Measurements from ENCODE around the gene MTX1.
"Not testable (repeated sequence)": the region's sequence is repeated elsewhere in the genome, so short reads cannot be mapped to it uniquely, and the experiment has no call there.

MTX1 gene

GRCh38 chr1:155209312-155209721 is 822 bp downstream of the MTX1 start:
- no peak for DNase-seq

GRCh38 chr1:155210314-155211104 is 2.0 kb downstream of the MTX1 start:
- no peak for DNase-seq

GRCh38 chr1:155211381-155212050 is 3.0 kb downstream of the MTX1 start:
- DNase-seq, result not testable (repeated sequence)

- DNase-seq, result not testable (repeated sequence)
These were observed 3.6 kb downstream of the MTX1 start for GRCh38 chr1:155212051-155212440.

- DNase-seq, result not testable (repeated sequence)
These were observed 6.2 kb downstream of the MTX1 start for GRCh38 chr1:155214702-155215101.

- DNase-seq, result no peak
These were observed 10.5 kb downstream of the MTX1 start for GRCh38 chr1:155218854-155219591.

GRCh38 chr1:155219592-155220031 is 11.1 kb downstream of the MTX1 start:
- DNase-seq, result no peak

- not testable (repeated sequence) for DNase-seq
These were observed 11.9 kb downstream of the MTX1 start for GRCh38 chr1:155220211-155220965.

- DNase-seq, result no peak
These were observed 14.6 kb downstream of the MTX1 start for GRCh38 chr1:155223047-155223446.

GRCh38 chr1:155225404-155225759 is 16.9 kb downstream of the MTX1 start:
- DNase-seq, result not testable (repeated sequence)

- DNase-seq, result peak; percentile 62
These were observed 17.9 kb downstream of the MTX1 start for GRCh38 chr1:155226188-155226909.

GRCh38 chr1:155226910-155227260 is 18.4 kb downstream of the MTX1 start:
- DNase-seq, result no peak

- DNase-seq, result peak; percentile 87
These were observed 19.0 kb downstream of the MTX1 start for GRCh38 chr1:155227261-155228095.

- DNase-seq, result no peak
These were observed 19.6 kb downstream of the MTX1 start for GRCh38 chr1:155228096-155228427.

- DNase-seq, result not testable (repeated sequence)
These were observed 22.8 kb downstream of the MTX1 start for GRCh38 chr1:155231302-155231701.

- DNase-seq, result not testable (repeated sequence)
These were observed 23.8 kb downstream of the MTX1 start for GRCh38 chr1:155232001-155232978.

- DNase-seq, result not testable (repeated sequence)
These were observed 25.0 kb downstream of the MTX1 start for GRCh38 chr1:155233502-155233901.

GRCh38 chr1:155235375-155235774 is 26.9 kb downstream of the MTX1 start:
- DNase-seq, result not testable (repeated sequence)

GRCh38 chr1:155236451-155236850 is 28.0 kb downstream of the MTX1 start:
- no peak for DNase-seq

GRCh38 chr1:155241069-155241679 is 32.7 kb downstream of the MTX1 start:
- no peak for DNase-seq

Measured in activated gamma-delta T cell (primary cell).